ENCODE results near the gene EXD3. TPM values are rescaled to one million over a fixed set of nuclear protein-coding genes. Genes with fewer than 3 reads are reported as not detected.

EXD3 gene
- total and polyA plus RNA-seq, 9 of the 15 experiments (the other 6 are each of a cell fraction or from before 2014, with no cell fraction given) = 0.29 to 12.5 (median 3.9) TPM

GRCh38 chr9:137302449-137303150 lies 120.4 kb downstream of the EXD3 start (continued):
- no peak for TF ChIP-seq COPS2 (conservative IDR thresholded peaks at IDR 0.05)
- no peak for TF ChIP-seq ZNF217 (CRISPR knock-in tag; IDR thresholded peaks at IDR 0.05)
- no peak for TF ChIP-seq NBN (IDR thresholded peaks at IDR 0.05; ENCODE audit: low read depth)
- no peak for TF ChIP-seq MEF2A (IDR thresholded peaks at IDR 0.05; ENCODE audit: control insufficient read depth, low read depth, low read length)
- peak; percentile 95 for TF ChIP-seq ZNF511 (CRISPR knock-in tag; IDR thresholded peaks at IDR 0.05)
- TF ChIP-seq MAZ (CRISPR knock-in tag; conservative IDR thresholded peaks at IDR 0.05 in 1 of 2, IDR thresholded peaks at IDR 0.05 in 1 of 2) = peak; percentile 54 to 83
- no peak for TF ChIP-seq MECOM (CRISPR knock-in tag; IDR thresholded peaks at IDR 0.05)
- TF ChIP-seq ZNF699 (CRISPR knock-in tag; IDR thresholded peaks at IDR 0.05; ENCODE audit: insufficient replicate concordance) = no peak
- TF ChIP-seq NRF1 (conservative IDR thresholded peaks at IDR 0.05 in 1 of 2, IDR thresholded peaks at IDR 0.05 in 1 of 2) = no peak; a peak in 1 of 4 replicates
- TF ChIP-seq MTF1 (CRISPR knock-in tag; IDR thresholded peaks at IDR 0.05; ENCODE audit: borderline replicate concordance) = no peak
- TF ChIP-seq VEZF1 (CRISPR knock-in tag; IDR thresholded peaks at IDR 0.05) = peak; percentile 97
- TF ChIP-seq HMGXB4 (CRISPR knock-in tag; IDR thresholded peaks at IDR 0.05) = peak; percentile 46; the same call in 1 of the 2 replicates
- no peak for TF ChIP-seq NUFIP1 (IDR thresholded peaks at IDR 0.05; ENCODE audit: partially characterized antibody)
- TF ChIP-seq HDAC3 (IDR thresholded peaks at IDR 0.05; ENCODE audit: borderline replicate concordance, partially characterized antibody) = no peak
- no peak for TF ChIP-seq ZFP1 (CRISPR knock-in tag; IDR thresholded peaks at IDR 0.05)
- TF ChIP-seq FOSL1 (tag; conservative IDR thresholded peaks at IDR 0.05) = no peak; the same call in 1 of the 2 replicates
- no peak for TF ChIP-seq FOXA1 (IDR thresholded peaks at IDR 0.05; ENCODE audit: borderline replicate concordance)
- TF ChIP-seq ZNF589 (CRISPR knock-in tag; IDR thresholded peaks at IDR 0.05; ENCODE audit: low read depth) = no peak
- TF ChIP-seq ADNP (tag; IDR thresholded peaks at IDR 0.05) = no peak
- TF ChIP-seq TEAD2 (tag; IDR thresholded peaks at IDR 0.05) = no peak
- no peak for TF ChIP-seq ZNF24 (IDR thresholded peaks at IDR 0.05)
- no peak for TF ChIP-seq ZNF76 (CRISPR knock-in tag; IDR thresholded peaks at IDR 0.05; ENCODE audit: borderline replicate concordance)
- no peak for TF ChIP-seq SAFB2 (IDR thresholded peaks at IDR 0.05; ENCODE audit: borderline replicate concordance, low read depth, low read length, severe bottlenecking)
- TF ChIP-seq JUN (IDR thresholded peaks at IDR 0.05; ENCODE audit: borderline replicate concordance, low read depth, low read length) = no peak
- 0 out of 2 replicates have a peak, but pooled peaks have one; percentile 7 for TF ChIP-seq JUN (CRISPR knock-in tag; IDR thresholded peaks at IDR 0.05; ENCODE audit: borderline replicate concordance)
- TF ChIP-seq STAT5B (CRISPR knock-in tag; IDR thresholded peaks at IDR 0.05) = no peak
